ENCODE data around the gene OSBPL1A.

- no peak for TF ChIP-seq CTCF (IDR thresholded peaks at IDR 0.05)
- no peak for TF ChIP-seq POLR2AphosphoS5 (IDR thresholded peaks at IDR 0.05)
- TF ChIP-seq POLR2A (IDR thresholded peaks at IDR 0.05) = no peak
Observed at GRCh38 chr18:24170360-24170759, 227.3 kb downstream of the OSBPL1A start.

Data from suprapubic skin (tissue), 4 donors.